Common myeloid progenitor, CD34-positive (primary cell): ENCODE measurements around the gene PHF2.

Experiments
- CTCF ChIA-PET: fragments of 350-600 bp; sonication (Branson Sonifier 250); formaldehyde crosslinking; loops from one replicate; lab custom pipeline; 2021; ENCODE audit warnings: antibody characterized with exemption; lab: Charles Lee
- POLR2A ChIA-PET: fragments of 350-600 bp; sonication (Branson Sonifier 250); formaldehyde crosslinking; loops from one replicate; lab custom pipeline; 2021; ENCODE audit warnings: antibody characterized with exemption; lab: Charles Lee
- DNase-seq, 3 donors: peaks; one replicate each; pipeline versions ENCODE4 v3.0.0 to v3.0.0-alpha.2; 2013
- H3K27ac ChIP-seq, 2 experiments: 1 replicate in 1 of 2; 2 replicates in 1 of 2; pipeline ENCODE4 v1.7.0; 2013; ENCODE audit warnings: inconsistent platforms in 2 of 2, low read length in 2 of 2, mild to moderate bottlenecking in 2 of 2, low read depth in 1 of 2, moderate library complexity in 1 of 2; ENCODE audit not compliant: severe bottlenecking in 2 of 2, insufficient read depth in 1 of 2, poor library complexity in 1 of 2
- H3K27me3 ChIP-seq, 5 experiments: replicated peaks in 2 of 5; 1 replicate in 3 of 5; 2 replicates in 2 of 5; pipeline versions ENCODE4 v1.6.1 to v1.7.0; 2013; ENCODE audit warnings: low read length in 4 of 5, mild to moderate bottlenecking in 2 of 5, moderate library complexity in 2 of 5, inconsistent platforms in 1 of 5; ENCODE audit not compliant: insufficient read depth in 5 of 5, control insufficient read depth in 4 of 5
- H3K36me3 ChIP-seq, 4 experiments: 1 replicate in 2 of 4; 2 replicates in 2 of 4; pipeline versions ENCODE4 v1.6.1 to v1.7.0; 2013; ENCODE audit warnings: low read length in 3 of 4, control low read depth in 1 of 4, mild to moderate bottlenecking in 1 of 4; ENCODE audit not compliant: control insufficient read depth in 4 of 4, insufficient read depth in 4 of 4
- H3K4me1 ChIP-seq, 4 experiments: 1 replicate in 3 of 4; 2 replicates in 1 of 4; pipeline versions ENCODE4 v1.6.1 to v1.7.1; 2013; ENCODE audit warnings: low read length in 3 of 4, mild to moderate bottlenecking in 3 of 4, control low read depth in 1 of 4, inconsistent platforms in 1 of 4, moderate library complexity in 1 of 4; ENCODE audit not compliant: control insufficient read depth in 4 of 4, insufficient read depth in 4 of 4; ENCODE audit errors: control extremely low read depth in 1 of 4
- H3K4me3 ChIP-seq, 7 experiments: 1 replicate in 4 of 7; 2 replicates in 3 of 7; pipeline versions ENCODE4 v1.5.1 to v1.7.0; 2013; ENCODE audit warnings: mild to moderate bottlenecking in 7 of 7, low read length in 6 of 7, moderate library complexity in 6 of 7, inconsistent platforms in 2 of 7, low read depth in 2 of 7, control low read depth in 1 of 7; ENCODE audit not compliant: insufficient read depth in 4 of 7, control insufficient read depth in 1 of 7; ENCODE audit errors: extremely low read depth in 1 of 7
- H3K9me3 ChIP-seq, 5 experiments: 1 replicate in 4 of 5; 2 replicates in 1 of 5; pipeline versions ENCODE4 v1.6.1 to v1.7.1; 2013; ENCODE audit warnings: low read length in 4 of 5, mild to moderate bottlenecking in 2 of 5, inconsistent platforms in 1 of 5, low read depth in 1 of 5, moderate library complexity in 1 of 5; ENCODE audit not compliant: control insufficient read depth in 4 of 5, insufficient read depth in 2 of 5; ENCODE audit errors: control extremely low read depth in 1 of 5
- WGBS: methylation state at CpG from one replicate; pipeline ENCODE4 v1.1.5; 2013; ENCODE audit not compliant: insufficient coverage; 5-methylcytosine and 5-hydroxymethylcytosine counted together

PHF2 gene

DNA sequence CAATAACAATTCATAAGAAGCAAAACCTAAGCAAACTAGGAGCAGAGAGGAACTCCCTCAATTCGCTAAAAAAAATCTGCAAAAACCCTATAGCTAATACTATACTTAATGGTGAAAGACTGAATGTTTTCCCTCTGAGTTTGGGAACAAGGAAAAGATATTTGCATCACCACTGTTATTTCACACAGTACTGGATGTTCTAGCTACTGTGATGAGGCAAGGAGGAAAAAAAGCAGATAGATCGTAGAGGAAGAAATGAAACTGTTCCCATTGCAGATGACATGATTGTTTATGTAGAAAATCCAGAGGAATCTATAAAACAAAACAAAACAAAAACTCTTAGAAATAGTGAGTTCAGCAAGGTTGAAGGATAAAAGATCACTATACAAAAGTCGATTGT is 116.7 kb downstream of the PHF2 start:
- DNase-seq: no peak
- no CpG with 5 or more reads among the region's 3 CpGs for WGBS
- Histone ChIP-seq H3K27me3 (peaks cover 0 to 3% (median 0%) of the 10 kb centered on the region in 5 experiments), H3K4me1 (no peaks in the 10 kb centered on the region), H3K36me3 (no peaks in the 10 kb centered on the region), H3K4me3 (no peak overlapping the region), H3K27ac (no peak overlapping the region), H3K9me3 (peaks cover 0 to 24% (median 8%) of the 10 kb centered on the region in 5 experiments)
- ChIA-PET POLR2A (no interaction called here), CTCF (interaction anchor here (1.0 kb wide), 1 partner anchor 9 kb away, joined by 5 read pairs; no protein-coding TSS in a partner anchor)

DNA sequence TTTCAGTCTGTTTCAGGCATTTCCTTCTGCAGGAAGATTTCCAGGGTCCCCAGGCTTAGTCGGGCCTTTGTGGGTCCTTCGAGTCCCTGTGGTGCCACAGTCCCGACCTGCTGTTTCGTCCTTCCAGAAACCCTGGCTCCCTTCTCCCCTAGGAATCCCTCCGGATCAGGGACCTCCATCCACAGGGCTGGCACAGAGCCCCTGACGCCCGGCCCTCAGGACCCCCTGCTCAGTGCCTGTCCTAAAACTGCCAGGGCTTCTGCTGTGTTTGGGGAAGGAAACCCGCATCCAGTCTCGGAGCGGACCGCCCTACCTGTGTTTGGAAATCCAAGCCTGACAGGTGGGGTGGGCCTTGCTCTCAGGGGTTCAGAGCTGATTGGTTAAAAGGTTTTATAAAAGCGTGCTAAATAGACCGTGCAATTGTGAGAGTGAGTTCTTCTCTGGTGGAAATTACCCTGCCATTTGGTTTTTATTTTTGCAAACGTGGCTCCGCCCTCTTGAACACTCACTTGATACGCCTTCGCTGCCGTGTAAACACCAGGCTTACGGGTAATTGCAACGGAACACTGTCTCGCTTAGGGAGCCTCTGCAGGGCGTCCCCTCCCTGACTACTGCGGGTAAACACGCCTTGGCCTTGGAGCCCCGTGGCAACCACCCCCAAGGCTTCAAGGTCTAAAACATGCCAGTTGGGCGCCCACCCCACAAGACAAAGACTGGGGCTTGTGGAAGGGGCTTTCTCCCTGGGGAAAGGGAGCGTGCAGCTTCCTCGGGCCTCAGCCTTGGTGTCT is 121.2 kb downstream of the PHF2 start:
- ChIA-PET POLR2A (no interaction called here), CTCF (no interaction called here)
- DNase-seq: no peak
- Histone ChIP-seq H3K27ac (no peak overlapping the region), H3K4me1 (no peaks in the 10 kb centered on the region), H3K27me3 (peaks cover 0 to 3% (median 2%) of the 10 kb centered on the region in 5 experiments), H3K36me3 (no peaks in the 10 kb centered on the region), H3K9me3 (peaks cover 0 to 28% (median 4%) of the 10 kb centered on the region in 5 experiments), H3K4me3 (no peak overlapping the region)
- 95% methylated on average over 24 of the region's 28 CpGs for whole genome bisulfite sequencing

DNA sequence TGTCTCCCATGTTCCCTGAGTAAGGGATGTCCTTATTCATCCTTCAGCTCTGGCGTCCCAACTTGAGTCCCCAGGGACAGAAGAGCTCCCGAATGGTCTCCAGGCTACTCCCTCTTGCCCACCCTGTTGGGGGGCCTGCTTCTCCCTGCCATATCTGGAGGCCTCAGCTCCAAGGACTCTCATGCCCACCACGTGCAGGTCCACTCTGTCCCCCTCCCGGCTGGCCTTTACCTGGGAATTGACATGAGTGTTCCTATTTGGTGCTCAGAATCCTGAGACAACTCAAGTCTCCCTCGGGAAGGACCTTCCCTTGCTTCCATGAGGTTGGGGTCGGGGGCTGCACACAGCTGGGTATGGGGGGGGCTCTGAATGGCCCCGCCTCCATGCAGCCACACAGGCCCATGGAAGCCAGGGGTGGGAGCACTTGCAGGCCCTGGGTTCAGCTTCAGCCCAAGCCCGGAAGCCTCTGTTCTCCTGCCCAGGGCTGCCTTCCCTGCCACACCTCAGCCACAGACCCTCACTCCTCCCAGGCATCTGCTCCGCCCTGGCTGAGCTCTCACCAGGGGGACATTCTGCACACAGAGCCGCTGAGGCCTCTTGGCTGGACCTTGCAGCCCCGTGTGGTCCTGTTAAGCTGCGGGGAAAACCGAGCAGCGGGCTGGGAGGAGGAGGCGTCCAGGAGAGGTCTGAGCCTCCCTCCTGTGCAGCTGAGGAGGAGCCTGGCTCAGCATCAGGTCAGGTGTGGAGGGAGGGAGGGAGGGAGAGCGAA is 121.9 kb downstream of the PHF2 start:
- ChIA-PET POLR2A (no interaction called here), CTCF (no interaction called here)
- DNase-seq: no peak

DNA sequence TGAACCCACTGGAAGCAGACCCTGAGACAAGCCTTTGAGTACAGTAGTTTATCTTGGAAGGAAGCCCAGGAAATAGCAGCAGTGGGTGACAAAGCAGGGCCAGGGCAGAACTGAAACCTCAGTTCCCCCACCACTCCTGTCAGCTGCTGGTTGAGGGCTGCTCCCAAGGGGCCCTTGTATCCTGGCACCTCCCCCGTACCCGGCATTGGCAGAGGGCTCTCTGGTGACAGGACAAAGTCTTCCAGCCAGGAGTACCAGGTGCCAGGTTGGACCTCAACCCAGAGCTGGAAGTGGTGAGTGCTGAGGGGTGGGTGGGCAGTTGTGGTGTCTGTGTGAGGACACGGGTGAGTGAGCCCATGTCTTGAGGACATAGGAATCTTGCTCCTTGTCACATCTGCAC is 123.3 kb downstream of the PHF2 start:
- H3K27me3 ChIP-seq: peaks cover 0 to 3% (median 2%) of the 10 kb centered on the region in 5 experiments
- no peak overlapping the region for H3K4me3 ChIP-seq
- no peak overlapping the region for H3K27ac ChIP-seq
- no peaks in the 10 kb centered on the region for H3K36me3 ChIP-seq
- H3K9me3 ChIP-seq: peaks cover 0 to 28% (median 4%) of the 10 kb centered on the region in 5 experiments
- CTCF ChIA-PET: interaction anchor here (1.4 kb wide), 1 partner anchor 12 kb away, joined by 3 read pairs; no protein-coding TSS in a partner anchor
- POLR2A ChIA-PET: no interaction called here
- WGBS: 100% methylated on average over 3 of the region's 3 CpGs
- no peaks in the 10 kb centered on the region for H3K4me1 ChIP-seq
- DNase-seq: no peak

More for the DNA sequence above, 121.9 kb downstream of the PHF2 start:
- Histone ChIP-seq H3K36me3 (no peaks in the 10 kb centered on the region), H3K4me1 (no peaks in the 10 kb centered on the region), H3K27me3 (peaks cover 0 to 3% (median 2%) of the 10 kb centered on the region in 5 experiments), H3K27ac (no peak overlapping the region), H3K4me3 (no peak overlapping the region), H3K9me3 (peaks cover 0 to 28% (median 4%) of the 10 kb centered on the region in 5 experiments)
- WGBS: 92% methylated on average over 9 of the region's 16 CpGs

DNA sequence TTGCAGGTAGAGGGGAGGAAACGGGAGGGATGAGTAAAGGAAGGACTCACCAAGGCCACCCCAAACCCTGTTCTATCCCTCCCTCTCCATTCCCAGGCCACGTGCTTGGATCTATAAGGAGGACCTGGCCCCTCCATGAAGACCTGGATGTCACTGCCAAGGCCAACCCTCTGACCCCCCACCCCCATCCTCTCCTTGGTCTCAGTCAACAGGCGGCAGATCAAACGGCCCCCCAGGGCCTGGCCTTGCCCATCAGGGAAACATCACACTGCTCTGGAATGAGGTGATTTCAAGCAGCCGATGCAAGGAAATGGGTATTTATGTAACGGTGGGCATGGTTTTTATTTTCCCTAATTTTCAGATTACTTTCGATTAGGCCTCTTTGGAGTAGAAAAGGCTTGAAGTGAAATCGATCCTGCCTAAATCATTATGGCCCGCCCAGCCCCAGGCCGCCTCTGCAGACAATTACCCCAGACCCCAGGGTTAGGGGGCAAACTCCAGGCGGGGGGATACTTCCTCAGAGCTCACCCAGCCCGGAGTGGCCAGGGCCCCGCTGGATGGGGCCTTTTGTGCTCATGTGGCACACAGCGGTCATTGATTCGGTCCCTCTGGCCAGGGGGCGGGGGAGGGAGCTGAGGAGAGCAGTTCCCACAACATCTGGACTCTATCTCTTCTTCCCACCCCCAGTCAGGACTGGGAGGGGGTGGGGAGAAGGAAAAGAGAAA is 125.3 kb downstream of the PHF2 start:
- Histone ChIP-seq H3K36me3 (no peaks in the 10 kb centered on the region), H3K27ac (no peak overlapping the region), H3K4me3 (no peak overlapping the region), H3K4me1 (no peaks in the 10 kb centered on the region), H3K9me3 (peaks cover 0 to 28% (median 4%) of the 10 kb centered on the region in 5 experiments), H3K27me3 (peaks cover 0 to 3% (median 0%) of the 10 kb centered on the region in 5 experiments)
- ChIA-PET POLR2A (no interaction called here), CTCF (no interaction called here)
- no peak for DNase-seq
- WGBS: 100% methylated on average over 8 of the region's 16 CpGs

DNA sequence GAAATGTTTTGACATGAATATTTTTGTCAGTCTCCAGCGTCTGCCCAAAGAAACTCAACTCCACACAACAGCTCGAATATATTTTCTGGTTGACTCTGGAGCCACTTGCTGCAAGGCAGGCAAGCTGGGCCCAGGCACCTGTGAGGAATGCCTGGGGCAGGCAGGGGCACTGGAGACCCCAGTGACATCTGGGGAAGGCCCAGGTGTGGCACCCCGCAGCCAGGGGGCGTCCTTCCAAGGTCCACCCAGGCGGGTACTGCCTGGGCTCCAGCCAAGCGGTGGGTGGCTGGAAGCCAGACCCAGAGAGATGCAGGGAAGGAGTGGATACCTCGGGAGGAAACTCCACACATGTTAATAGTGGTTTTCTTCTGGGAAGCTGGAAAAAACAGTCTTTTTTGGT is 125.9 kb downstream of the PHF2 start:
- H3K36me3 ChIP-seq: no peaks in the 10 kb centered on the region
- peaks cover 0 to 3% (median 0%) of the 10 kb centered on the region in 5 experiments for H3K27me3 ChIP-seq
- POLR2A ChIA-PET: no interaction called here
- no peaks in the 10 kb centered on the region for H3K4me1 ChIP-seq
- WGBS: 96% methylated on average over 6 of the region's 7 CpGs
- CTCF ChIA-PET: interaction anchor here (0.7 kb wide), 1 partner anchor 53 kb away, joined by 3 read pairs; no protein-coding TSS in a partner anchor
- H3K4me3 ChIP-seq: no peak overlapping the region
- DNase-seq: no peak
- H3K9me3 ChIP-seq: peaks cover 0 to 30% (median 4%) of the 10 kb centered on the region in 5 experiments
- no peak overlapping the region for H3K27ac ChIP-seq
